Activated T-helper 9 cell treated with anti-CD3 and anti-CD28 coated beads, Interleukin-2, amount 50 U/mL, for 16 hours (primary cell): ENCODE results near the gene EFHD2.
"Not testable (repeated sequence)": the region's sequence is repeated elsewhere in the genome, so short reads cannot be mapped to it uniquely, and the experiment has no call there.

ENCODE experiments used
- DNase-seq: peaks from one replicate; pipeline ENCODE4 v3.0.0-alpha.2; 2020; ENCODE audit warnings: low read depth

The EFHD2 gene

DNA sequence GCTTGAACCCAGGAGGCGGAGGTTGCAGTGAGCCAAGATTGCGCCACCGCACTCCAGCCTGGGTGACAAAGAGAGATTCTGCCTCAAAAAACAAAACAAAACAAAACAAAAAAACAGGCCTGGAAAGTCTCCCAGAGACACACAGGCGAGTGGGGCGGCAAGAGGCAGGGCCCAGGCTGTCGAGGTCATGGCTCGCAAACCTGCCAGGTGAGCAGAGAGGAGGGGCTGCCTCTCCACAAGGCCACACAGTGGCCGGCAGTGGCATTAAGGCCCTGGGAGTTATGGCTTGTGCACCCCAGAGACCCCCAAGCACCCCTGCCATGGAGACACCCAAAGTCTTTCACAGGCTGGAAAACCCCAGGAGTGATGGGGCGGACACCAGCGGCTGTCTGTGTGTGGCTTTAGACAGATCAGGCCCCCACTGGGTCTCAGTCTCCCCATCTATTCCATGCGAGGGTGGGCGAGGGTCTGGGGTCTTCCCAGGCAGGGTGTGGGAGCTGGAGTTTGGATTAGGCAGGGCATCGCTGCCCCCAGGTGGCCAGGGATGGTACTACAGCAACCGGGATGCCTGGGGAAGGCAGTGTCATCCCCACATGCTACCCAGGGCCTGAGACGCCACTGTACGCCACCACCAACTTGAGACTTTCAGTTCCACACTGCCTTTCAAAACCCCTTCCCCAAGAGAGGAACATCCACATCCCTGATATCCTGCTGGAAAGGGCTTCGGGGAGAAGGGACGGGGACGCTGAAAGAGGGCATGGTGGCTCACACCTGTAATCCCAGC lies 21.3 kb downstream of the EFHD2 start:
- DNase-seq = peak; percentile 66

DNA sequence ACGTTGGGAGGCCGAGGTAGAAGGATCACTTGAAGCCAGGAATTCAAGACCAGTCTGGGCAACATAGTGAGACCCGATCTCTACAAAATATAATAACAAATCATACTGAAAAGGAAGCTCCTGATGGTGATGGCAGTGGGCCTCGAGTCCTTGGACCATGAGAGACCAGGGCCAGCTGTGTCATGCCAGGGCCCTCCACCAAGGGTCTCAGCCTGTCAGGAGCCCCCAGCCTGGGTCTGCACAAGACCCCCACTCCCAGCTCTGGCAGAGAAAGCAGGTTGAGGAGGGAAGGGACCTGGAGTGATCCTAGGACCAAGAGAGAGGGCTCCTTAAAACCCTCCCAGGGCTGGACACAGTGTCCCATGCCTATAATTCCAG lies 21.9 kb downstream of the EFHD2 start:
- DNase-seq = no peak

DNA sequence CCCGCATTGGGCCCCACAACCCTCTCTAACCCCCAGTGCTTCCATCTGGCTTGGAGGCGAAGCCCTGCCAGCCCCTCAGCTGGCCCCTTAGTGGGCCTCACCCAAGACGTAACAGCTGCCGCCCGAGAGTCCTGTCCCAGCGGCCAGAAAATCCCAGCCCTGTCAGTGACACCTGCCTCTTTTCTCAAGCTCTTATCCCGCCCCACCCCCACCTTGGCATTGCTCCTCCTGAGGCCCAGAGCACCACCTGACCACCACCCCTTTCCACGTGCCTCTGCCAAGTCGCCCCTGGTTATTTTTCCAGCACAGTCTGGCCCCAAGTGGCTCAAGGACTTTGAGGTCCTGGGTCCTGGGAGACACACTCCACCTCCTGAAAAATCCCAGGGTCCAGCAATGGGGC lies 22.6 kb downstream of the EFHD2 start:
- no peak for DNase-seq

DNA sequence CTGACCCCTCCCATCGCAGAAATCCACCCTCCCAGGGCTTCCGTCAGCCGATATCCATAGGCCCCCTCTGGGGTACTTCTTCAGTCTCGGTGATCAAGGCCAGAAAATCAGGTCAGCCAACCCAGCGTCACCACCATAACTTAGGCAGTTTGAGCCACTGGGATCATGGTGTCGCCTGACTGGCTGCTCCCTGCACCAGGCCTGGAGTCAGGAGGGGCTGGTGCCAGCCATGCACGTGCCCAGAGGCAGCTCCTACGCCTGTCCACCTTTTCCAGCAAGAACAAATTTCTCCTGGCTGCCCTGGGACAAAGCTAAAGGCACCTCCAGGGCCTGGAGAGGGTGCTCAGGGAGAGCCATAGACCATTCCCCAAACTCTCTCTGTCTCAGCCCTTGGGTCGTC lies 23.8 kb downstream of the EFHD2 start:
- no peak for DNase-seq

DNA sequence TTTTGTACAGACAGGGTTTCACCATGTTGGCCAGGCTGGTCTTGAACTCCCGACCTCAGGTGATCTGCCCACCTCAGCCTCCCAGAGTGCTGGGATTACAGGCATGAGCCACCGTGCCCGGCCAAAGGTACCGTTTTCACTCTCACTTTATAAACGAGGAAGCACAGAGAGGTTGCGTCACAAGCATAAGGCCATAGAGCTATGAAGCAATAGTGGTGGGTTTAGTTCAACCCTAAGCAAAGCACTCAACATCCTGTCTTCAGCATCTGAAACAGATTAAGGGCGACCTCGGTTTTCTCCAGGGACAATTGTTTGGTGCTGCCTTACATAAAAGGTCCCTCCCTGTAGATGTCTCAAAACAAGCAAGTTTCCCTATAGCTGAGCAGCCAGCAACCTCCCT lies 25.1 kb downstream of the EFHD2 start:
- not testable (repeated sequence) for DNase-seq

DNA sequence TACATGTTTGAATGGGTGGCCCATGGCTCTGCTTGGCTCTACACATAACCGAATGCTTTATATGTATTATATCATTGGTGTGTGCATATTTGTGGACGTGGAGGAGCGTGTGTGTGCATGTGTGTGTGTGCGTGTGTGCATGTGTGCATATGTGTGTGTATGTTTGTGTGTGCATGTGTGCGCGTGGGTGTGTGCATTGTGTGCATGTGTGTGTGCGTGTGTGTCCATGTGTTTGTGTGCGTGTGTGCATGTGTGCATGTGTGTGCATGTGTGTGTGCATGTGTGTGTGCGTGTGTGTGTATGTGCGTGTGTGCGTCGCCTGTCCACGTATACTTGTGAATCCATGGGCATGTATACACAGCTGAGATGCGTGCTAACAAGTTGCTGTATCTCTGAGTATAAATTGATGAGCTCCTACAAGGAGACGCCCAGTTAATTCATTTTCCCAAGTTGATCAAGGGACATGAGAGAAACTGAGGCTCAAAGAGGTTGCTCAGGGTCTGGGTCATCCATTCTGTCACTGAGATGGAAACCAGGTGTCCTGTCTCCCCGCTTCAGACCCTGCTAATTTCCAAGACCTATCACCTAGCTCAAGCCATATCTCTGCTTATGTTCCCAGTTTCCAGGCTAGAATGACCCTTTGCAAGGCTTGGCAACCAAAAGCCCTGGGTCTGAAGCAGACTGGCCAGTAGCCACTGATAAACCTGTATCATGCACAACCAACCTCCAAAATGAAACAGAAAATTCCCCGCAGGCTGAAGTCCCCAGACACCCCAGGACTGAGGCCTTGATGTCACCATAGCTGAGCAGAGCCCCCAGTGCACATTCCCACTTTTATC lies 25.8 kb downstream of the EFHD2 start:
- DNase-seq = no peak

DNA sequence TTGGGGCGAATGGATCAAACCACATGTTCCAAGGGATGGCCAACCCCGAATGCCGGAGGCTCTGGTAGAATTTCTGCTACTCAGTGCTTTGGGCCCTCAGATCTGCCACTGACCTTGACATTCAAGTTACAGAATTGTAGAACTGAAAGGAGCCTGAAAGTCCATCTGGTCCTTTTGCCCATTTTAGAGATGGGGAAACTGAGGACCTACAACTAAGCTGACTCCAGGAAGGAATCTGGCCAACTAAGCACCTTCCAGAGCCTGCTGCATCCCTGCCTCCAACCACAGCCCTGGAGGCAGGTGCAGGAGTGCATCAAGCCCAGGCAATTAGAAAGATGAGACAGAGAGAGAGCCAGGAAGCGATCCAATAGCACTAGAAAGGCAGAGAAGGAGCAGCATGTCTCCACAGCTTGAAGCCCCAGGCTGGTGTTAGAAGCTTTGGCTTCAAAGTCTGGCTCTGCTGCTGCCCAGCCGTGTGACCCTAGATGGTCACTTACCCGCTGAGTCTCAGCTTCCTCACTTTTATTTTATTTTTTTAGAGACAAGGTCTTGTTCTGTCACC lies 27.3 kb downstream of the EFHD2 start:
- no peak for DNase-seq

DNA sequence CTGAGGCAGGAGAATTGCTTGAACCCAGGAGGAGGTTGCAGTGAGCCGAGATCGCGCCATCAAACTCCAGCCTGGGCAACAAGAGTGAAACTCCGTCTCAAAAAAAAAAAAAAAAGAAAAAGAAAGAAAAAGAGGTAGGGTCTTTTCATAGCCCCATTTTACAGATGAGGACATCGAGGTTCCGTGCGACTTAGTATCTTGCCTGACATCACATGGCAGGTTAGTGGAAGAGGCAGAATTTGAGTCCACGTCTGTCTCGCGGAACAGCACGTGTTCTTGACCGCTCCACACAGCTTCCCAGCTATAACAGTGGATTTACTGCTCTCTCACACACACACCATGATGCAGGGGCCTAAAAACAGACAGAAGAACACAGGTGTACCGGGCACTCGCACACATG lies 29.6 kb downstream of the EFHD2 start:
- DNase-seq = no peak

DNA sequence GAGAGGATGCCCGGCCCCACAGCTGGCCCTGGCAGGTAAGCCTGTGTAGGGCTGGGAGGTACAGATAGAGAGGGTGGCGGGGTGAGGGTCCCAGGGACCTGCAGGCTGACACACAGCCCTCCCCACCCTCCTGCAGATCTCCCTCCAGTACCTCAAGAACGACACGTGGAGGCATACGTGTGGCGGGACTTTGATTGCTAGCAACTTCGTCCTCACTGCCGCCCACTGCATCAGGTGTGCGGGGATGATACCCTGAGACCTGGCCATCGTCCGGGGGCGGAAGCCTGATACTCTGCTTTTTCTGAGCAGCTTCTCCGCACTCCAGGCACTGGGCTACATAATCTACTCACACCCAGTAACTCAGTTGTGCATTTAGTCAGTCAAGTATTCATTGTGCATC lies 30.7 kb downstream of the EFHD2 start:
- no peak for DNase-seq

DNA sequence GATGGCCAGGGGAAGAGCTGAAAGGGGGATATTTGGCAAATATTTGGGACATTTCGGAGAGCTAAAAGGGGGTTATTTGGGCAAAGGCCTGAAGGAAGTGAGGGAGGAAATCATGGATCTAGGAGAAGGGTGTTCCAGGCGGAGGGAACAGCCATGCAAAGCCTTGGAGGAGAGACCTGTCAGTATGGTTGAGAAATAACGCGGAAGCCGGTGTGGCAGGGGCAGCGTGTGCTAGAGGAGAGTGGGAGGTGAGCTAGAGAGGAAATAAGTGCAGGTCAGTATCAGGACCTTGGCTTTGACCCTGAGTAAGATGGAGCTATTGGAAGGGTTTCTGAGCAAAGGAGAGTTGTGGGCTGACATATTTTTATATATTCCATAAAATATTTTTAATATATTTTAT lies 31.6 kb downstream of the EFHD2 start:
- DNase-seq = no peak

DNA sequence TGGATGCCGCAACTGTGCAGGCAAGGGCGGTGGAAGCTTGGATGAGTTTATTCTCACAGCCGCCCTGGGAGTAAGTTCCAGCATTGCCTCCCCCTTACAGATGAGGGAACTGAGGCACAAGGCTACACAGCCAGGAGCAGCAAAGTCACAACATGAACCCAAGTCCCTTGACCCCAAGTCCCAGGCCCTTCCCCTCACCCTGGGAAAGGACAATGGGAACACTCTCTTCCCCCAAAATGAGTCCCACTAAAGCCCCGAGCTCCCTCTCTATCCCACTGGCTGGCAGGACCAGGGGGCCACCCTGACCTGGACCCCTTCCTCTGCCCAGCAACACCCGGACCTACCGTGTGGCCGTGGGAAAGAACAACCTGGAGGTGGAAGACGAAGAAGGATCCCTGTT lies 32.4 kb downstream of the EFHD2 start:
- DNase-seq = no peak

DNA sequence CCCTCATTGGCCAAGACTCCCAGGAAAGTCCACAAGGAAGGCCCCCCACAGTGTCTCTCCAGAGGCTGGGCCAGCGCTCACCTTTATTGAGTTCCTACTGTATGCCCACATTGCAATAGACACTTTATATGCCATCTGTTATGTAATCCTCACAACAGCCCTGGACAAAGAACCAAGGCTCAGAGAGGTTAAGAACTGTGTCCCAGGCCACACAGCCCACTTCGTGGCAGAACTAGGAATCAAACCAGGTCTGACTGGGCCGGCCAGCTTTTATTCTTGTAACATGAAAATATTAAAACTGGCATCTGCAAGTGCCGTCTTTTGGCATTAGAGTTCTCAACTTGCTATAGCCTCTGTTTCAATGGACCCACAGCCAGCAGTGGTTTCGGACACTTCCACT lies 33.1 kb downstream of the EFHD2 start:
- no peak for DNase-seq

DNA sequence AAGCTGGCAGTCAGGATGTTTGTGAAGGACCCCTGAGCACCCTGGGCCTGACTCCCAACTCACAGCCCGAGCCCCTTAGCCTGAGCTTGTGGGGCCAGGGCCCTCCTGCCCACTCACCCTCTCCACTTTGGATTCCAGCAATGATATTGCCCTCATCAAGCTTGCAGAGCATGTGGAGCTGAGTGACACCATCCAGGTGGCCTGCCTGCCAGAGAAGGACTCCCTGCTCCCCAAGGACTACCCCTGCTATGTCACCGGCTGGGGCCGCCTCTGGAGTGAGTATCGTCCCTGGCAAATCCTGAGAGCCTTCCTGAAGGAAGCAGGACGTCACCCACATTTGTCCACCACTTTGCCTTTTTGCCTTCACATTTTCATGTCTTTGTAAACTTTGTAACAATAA lies 33.6 kb downstream of the EFHD2 start:
- DNase-seq = no peak

DNA sequence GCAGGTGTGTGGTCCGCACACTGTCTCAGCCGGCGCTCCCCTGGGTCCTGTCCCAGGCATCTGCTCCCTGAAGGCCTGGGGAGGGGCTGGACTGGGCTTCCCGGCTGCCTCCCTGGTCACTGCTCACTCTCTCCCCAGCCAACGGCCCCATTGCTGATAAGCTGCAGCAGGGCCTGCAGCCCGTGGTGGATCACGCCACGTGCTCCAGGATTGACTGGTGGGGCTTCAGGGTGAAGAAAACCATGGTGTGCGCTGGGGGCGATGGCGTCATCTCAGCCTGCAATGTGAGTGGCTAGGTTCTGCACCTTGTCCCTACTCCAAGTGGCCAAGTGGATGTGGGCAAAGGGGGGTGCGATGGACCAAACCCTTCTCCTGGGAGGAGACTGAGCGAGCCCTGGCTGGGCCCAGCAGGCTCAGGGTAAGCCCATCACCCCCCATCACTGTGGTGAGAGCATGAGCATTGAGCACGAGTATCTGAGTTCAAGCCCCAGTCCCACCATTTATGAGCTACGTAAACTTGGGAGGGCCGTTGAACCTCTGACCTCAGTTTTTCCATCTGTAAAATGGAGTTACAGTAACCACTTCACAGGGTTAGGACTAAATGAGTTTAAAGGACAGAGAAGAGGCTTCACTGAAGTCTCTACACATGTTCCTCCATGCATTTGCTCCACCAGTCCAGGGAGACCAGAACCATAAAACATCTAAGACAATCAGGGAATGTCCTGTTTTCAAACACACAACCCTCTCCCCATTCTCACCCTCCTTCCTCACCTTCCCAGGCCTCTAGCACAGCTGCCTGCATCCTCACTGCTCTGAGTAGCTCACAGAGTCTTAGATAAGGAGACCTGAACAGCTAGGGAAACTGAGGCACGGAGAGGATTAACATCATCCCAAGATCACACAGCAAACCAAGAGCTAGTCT lies 35.0 kb downstream of the EFHD2 start:
- no peak for DNase-seq

DNA sequence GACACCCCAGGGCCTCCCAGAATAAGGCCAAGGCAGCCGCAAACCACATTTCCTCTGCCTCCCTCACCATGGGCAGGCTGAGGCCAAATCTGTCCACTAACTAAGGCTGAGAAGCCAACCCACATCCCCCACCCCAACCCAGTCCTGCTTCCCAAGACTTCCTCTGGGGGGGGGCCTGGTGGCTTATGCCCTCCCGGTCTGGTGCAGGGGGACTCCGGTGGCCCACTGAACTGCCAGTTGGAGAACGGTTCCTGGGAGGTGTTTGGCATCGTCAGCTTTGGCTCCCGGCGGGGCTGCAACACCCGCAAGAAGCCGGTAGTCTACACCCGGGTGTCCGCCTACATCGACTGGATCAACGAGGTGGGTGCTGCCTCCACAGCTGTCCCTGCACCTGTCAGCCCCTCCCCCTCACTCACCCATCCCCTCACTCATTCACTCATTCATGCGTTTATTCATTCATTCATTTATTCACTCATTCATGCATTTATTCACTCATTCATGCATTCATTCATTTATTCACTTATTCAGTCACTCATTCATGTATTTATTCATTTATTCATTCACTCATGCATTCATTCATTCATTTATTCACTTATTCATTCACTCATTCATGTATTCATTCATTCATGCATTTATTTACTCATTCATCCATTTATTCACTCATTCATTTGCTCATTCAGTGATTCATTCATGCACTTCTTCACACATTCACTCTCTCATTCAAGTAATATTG lies 35.9 kb downstream of the EFHD2 start:
- no peak for DNase-seq

DNA sequence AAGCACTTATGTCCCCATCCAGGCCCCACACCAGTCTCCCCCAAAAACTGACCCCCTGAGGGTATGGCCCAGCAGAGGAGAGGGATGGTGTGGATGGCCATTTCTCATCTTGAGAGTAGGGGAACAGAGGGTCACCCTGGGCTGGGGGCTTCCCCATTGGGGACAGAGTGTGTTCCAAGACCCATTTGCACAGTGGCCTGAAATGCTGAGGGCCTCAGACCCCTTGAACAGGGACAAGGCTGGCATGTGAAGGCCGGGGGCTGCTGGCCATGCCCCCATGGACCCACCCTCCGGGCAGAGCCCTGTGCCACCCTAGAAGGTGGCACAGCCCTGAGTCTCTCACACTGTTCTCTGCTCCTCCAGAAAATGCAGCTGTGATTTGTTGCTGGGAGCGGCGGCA lies 36.5 kb downstream of the EFHD2 start:
- DNase-seq = no peak

DNA sequence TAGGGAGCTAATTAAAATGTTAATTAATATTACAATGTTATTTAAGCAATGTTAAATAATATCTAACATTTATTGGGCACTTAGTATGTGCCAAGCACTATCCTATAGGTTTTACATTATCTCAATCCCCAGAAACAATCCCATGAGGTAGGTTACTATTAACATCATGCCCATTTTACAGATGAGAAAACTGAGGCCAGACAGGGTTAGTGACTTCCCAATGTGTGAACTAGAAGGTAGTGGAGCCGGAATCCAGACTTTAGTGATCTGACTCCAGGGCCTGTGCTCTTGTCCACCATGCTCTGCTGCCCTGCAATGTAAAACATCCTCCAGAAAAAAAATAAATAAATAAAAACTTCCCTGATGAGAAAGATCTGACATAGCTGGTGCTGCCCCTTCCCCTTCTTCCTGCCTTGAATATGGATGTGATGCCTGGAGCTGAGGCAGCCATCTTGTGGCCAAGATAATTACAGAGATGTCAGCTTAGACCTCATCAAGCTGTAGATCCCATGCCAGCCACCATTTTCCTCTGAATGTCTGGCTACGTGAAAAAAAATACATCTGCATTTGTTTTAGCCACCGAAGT lies 39.3 kb downstream of the EFHD2 start:
- DNase-seq = no peak

DNA sequence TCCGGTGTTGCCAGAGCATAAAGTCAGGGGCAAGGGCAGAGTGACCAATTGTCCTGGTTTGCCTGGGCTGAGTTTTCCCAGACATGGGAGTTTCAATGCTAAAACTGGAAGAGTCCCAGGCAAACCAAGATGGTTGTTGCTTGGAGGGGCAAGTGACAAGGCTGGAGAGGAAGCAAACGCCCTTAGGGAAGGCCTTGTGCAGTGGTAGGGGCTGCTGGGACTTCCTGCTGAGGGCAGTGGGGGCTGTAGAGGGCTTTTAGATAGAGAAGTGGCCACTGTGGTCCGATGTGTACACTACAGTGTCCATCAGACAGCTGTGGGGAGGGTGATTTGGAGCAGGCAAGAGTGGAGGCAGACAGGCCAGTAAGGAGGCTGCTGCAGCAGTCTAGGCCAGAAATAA lies 39.9 kb downstream of the EFHD2 start:
- no peak for DNase-seq

DNA sequence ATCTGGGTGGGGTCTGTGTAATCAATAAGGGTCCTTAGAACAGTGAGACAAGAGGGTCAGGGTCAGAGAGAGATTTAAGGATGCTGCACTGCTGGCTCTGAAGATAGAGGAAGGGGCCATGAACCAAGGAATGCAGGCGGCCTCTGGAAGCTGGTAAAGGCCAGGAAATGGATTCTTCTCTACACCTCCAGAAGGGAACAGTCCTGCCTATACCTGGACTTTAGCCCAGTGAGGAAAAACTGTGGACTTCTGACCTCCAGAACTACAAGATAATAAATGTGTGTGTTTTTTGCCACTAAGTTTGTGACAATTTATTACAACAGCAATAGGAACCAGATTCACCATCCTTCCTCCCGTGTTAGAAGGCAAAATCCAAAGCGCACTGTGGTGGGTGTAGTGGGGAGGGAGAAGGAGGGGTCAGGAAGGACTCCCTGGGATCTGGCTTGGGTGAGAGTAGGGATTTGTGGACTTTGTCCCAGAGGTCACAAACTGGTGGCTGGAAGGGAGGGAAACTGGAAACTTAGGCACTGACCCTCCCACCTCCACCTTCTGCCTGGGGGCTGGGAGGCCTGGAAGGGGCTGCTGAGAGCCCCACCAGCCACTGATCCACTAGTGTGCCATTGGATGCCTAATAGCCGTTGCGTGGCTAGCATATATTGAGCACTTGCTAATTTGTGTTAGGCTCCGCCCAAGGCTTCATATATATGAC lies 41.5 kb downstream of the EFHD2 start:
- no peak for DNase-seq

DNA sequence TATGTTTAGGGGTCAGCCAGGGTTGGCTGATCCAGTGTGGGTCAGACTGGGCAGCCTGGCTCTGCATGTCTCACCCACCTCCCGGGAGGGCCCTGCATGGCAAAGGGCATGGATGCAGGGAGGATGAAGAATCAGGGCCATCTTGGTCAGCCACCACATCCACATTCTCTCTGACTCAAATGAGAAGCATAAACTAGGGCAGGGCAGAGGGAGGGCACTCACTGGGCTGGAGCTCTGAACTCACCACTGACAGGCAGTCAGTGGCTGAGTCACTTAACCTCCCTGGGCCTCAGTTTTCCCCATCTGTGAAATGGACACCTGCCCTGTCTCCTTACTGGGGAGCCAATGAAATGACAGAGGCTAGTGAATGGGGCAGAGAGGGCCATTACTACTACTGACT lies 42.5 kb downstream of the EFHD2 start:
- DNase-seq = no peak
